GM19468 (cell line): ENCODE measurements around the gene EGF.

ENCODE experiments used
- ATAC-seq: cut with Tn5 transposase; IDR thresholded peaks from one replicate; pipeline ENCODE4 v1.9.1; 2021; ENCODE audit warnings: mild to moderate bottlenecking, moderate library complexity, moderate number of reproducible peaks; ENCODE audit not compliant: unreplicated experiment; ENCODE audit errors: extremely low read depth

Gene EGF

GRCh38 chr4:109953556-109953955 lies 40.9 kb downstream of the EGF start:
- no peak for ATAC-seq

- no peak for ATAC-seq
Measured at GRCh38 chr4:109955146-109955545, 42.5 kb downstream of the EGF start.

GRCh38 chr4:109957227-109957626 lies 44.5 kb downstream of the EGF start:
- no peak for ATAC-seq

- ATAC-seq: no peak
Measured at GRCh38 chr4:109959195-109959594, 46.5 kb downstream of the EGF start.

- no peak for ATAC-seq
Measured at GRCh38 chr4:109962401-109962800, 49.7 kb downstream of the EGF start.

- no peak for ATAC-seq
Measured at GRCh38 chr4:109966891-109967481, 54.3 kb downstream of the EGF start.

GRCh38 chr4:109967798-109968520 lies 55.3 kb downstream of the EGF start:
- peak; percentile 34 for ATAC-seq

- ATAC-seq: no peak
Measured at GRCh38 chr4:109969087-109969486, 56.4 kb downstream of the EGF start.

GRCh38 chr4:109969919-109970318 lies 57.2 kb downstream of the EGF start:
- no peak for ATAC-seq

GRCh38 chr4:109972786-109973528 lies 60.3 kb downstream of the EGF start:
- no peak for ATAC-seq

GRCh38 chr4:109973529-109973905 lies 60.8 kb downstream of the EGF start:
- no peak for ATAC-seq

GRCh38 chr4:109976189-109976588 lies 63.5 kb downstream of the EGF start:
- ATAC-seq: no peak

- ATAC-seq: no peak
Measured at GRCh38 chr4:109977854-109978501, 65.3 kb downstream of the EGF start.

- no peak for ATAC-seq
Measured at GRCh38 chr4:109978704-109979454, 66.2 kb downstream of the EGF start.

- no peak for ATAC-seq
Measured at GRCh38 chr4:109979920-109980717, 67.4 kb downstream of the EGF start.

GRCh38 chr4:109981936-109982335 lies 69.3 kb downstream of the EGF start:
- ATAC-seq: no peak

GRCh38 chr4:109982521-109982920 lies 69.8 kb downstream of the EGF start:
- no peak for ATAC-seq

GRCh38 chr4:109985993-109986974 lies 73.6 kb downstream of the EGF start:
- ATAC-seq: no peak
